T1000 (cell line): ENCODE data around the gene SFXN5.

Source experiments
- DNase-seq: peaks from one replicate; lab custom pipeline; 2025; ENCODE audit warnings: mixed read lengths; lab: John Stamatoyannopoulos, UW

SFXN5 gene

GRCh38 chr2:73053316-73054114, 18.0 kb downstream of the SFXN5 start:
- DNase-seq: no peak

GRCh38 chr2:73050121-73050545, 21.4 kb downstream of the SFXN5 start:
- no peak for DNase-seq

GRCh38 chr2:73043929-73044832, 27.3 kb downstream of the SFXN5 start:
- no peak for DNase-seq

GRCh38 chr2:73043276-73043675, 28.2 kb downstream of the SFXN5 start:
- DNase-seq: no peak

- DNase-seq: no peak
Measured at GRCh38 chr2:73037947-73038585, 33.4 kb downstream of the SFXN5 start.

- DNase-seq: no peak
Measured at GRCh38 chr2:73036766-73037165, 34.7 kb downstream of the SFXN5 start.

- DNase-seq: no peak
Measured at GRCh38 chr2:73035899-73036711, 35.4 kb downstream of the SFXN5 start.

GRCh38 chr2:73034661-73035375, 36.7 kb downstream of the SFXN5 start:
- DNase-seq: no peak

GRCh38 chr2:73033766-73034381, 37.6 kb downstream of the SFXN5 start:
- DNase-seq: no peak

- no peak for DNase-seq
Measured at GRCh38 chr2:73033142-73033765, 38.3 kb downstream of the SFXN5 start.

- DNase-seq: no peak
Measured at GRCh38 chr2:73032702-73033097, 38.8 kb downstream of the SFXN5 start.

GRCh38 chr2:73031725-73032701, 39.5 kb downstream of the SFXN5 start:
- no peak for DNase-seq

GRCh38 chr2:73031095-73031678, 40.3 kb downstream of the SFXN5 start:
- DNase-seq: no peak

GRCh38 chr2:73028841-73029240, 42.7 kb downstream of the SFXN5 start:
- DNase-seq: no peak

GRCh38 chr2:73027340-73027739, 44.2 kb downstream of the SFXN5 start:
- no peak for DNase-seq

- DNase-seq: no peak
Measured at GRCh38 chr2:73023497-73023896, 48.0 kb downstream of the SFXN5 start.

- DNase-seq: no peak
Measured at GRCh38 chr2:73022024-73022568, 49.4 kb downstream of the SFXN5 start.

GRCh38 chr2:73021371-73022010, 50.0 kb downstream of the SFXN5 start:
- no peak for DNase-seq
